Measurements from ENCODE around the gene GRAMD1A. TPM values are rescaled to one million over a fixed set of nuclear protein-coding genes. Genes with fewer than 3 reads are reported as not detected.

GRAMD1A gene
- total and polyA plus RNA-seq, 2 donors (not counting 1 experiment from before 2014, with no cell fraction given), result 83.8 to 102 TPM

- Histone ChIP-seq H3K27me3 (replicated peaks in 1 of 4; ENCODE audit: control extremely low read depth in 1 of 4, control insufficient read depth in 3 of 4, insufficient read depth in 4 of 4, low read length in 3 of 4) (peaks cover 0 to 24% (median 8%) of the 10 kb centered on the region in 4 experiments), H3K36me3 (replicated peaks in 1 of 2; ENCODE audit: control extremely low read depth in 1 of 2, control insufficient read depth in 1 of 2, extremely low read depth in 1 of 2, insufficient read depth in 2 of 2, low read length in 1 of 2) (no peaks in the 10 kb centered on the region), H3K4me1 (ENCODE audit: control insufficient read depth in 2 of 2, insufficient read depth in 2 of 2, low read length in 2 of 2) (peaks cover 10 to 13% of the 10 kb centered on the region in 2 donors), H3K27ac (ENCODE audit: low read length in 2 of 2) (no peak overlapping the region), H3K9me3 (ENCODE audit: control extremely low read depth in 1 of 3, control insufficient read depth in 2 of 3, insufficient read depth in 1 of 3, low read length in 2 of 3) (no peaks in the 10 kb centered on the region), H3K4me3 (ENCODE audit: control extremely low read depth in 1 of 5, extremely low read depth in 1 of 5, insufficient read depth in 1 of 5, low read depth in 2 of 5, low read length in 4 of 5) (no peak overlapping the region), H4K20me1 (ENCODE audit: control insufficient read depth, insufficient read depth, low read length, poor library complexity, severe bottlenecking) (no peaks in the 10 kb centered on the region), H3K79me2 (ENCODE audit: control insufficient read depth, insufficient read depth, low read length) (no peaks in the 10 kb centered on the region), H3K4me2 (replicated peaks; ENCODE audit: low read depth, low read length, poor library complexity, severe bottlenecking) (peak overlapping the region; percentile 66), H2AFZ (ENCODE audit: insufficient read depth, low read depth, low read length, poor library complexity, severe bottlenecking) (no peak overlapping the region), H3K9ac (ENCODE audit: low read length) (no peak overlapping the region)
- CTCF ChIA-PET, result no interaction called here
- Mint-ChIP-seq H3K27me3 (peaks cover 32% of the 10 kb centered on the region), H3K9me3 (ENCODE audit: insufficient read depth) (no peaks in the 10 kb centered on the region), H3K4me3 (peak overlapping the region; percentile 58), H3K4me1 (peaks cover 8% of the 10 kb centered on the region), H3K27ac (no peak overlapping the region)
- TF ChIP-seq EZH2 (IDR thresholded peaks at IDR 0.05; ENCODE audit: borderline replicate concordance, insufficient read depth, low read depth, low read length, poor library complexity, severe bottlenecking), result no peak
- TF ChIP-seq CTCF (IDR thresholded peaks at IDR 0.05), result no peak
- ATAC-seq (ENCODE audit: low read depth), result no peak
- POLR2A ChIA-PET, result interaction anchor here (0.7 kb wide), 1 partner anchor 12 kb away, joined by 3 read pairs; no protein-coding TSS in a partner anchor
- intact Hi-C loops (cut with micrococcal nuclease), result no loop called here
- 15% methylated on average over 31 of the region's 31 CpGs for WGBS (ENCODE audit: insufficient coverage)
- DNase-seq, result no peak
Measured at GRCh38 chr19:35031072-35031881, 31.2 kb downstream of the GRAMD1A start.

- Mint-ChIP-seq H3K4me1 (peaks cover 8% of the 10 kb centered on the region), H3K27ac (no peak overlapping the region), H3K27me3 (peaks cover 32% of the 10 kb centered on the region), H3K9me3 (ENCODE audit: insufficient read depth) (no peaks in the 10 kb centered on the region), H3K4me3 (no peak overlapping the region)
- no peak overlapping the region for H3K9ac ChIP-seq (ENCODE audit: low read length)
- no peak overlapping the region for H2AFZ ChIP-seq (ENCODE audit: insufficient read depth, low read depth, low read length, poor library complexity, severe bottlenecking)
- 94% methylated on average over 17 of the region's 17 CpGs for WGBS (ENCODE audit: insufficient coverage)
- ATAC-seq (ENCODE audit: low read depth) (no peak), DNase-seq (no peak)
- peaks cover 0 to 24% (median 8%) of the 10 kb centered on the region in 4 experiments for H3K27me3 ChIP-seq (replicated peaks in 1 of 4; ENCODE audit: control extremely low read depth in 1 of 4, control insufficient read depth in 3 of 4, insufficient read depth in 4 of 4, low read length in 3 of 4)
- H3K4me2 ChIP-seq (replicated peaks; ENCODE audit: low read depth, low read length, poor library complexity, severe bottlenecking), result no peak overlapping the region
- intact Hi-C loops (cut with micrococcal nuclease), result no loop called here
- no peaks in the 10 kb centered on the region for H4K20me1 ChIP-seq (ENCODE audit: control insufficient read depth, insufficient read depth, low read length, poor library complexity, severe bottlenecking)
- peaks cover 12 to 13% of the 10 kb centered on the region in 2 donors for H3K4me1 ChIP-seq (ENCODE audit: control insufficient read depth in 2 of 2, insufficient read depth in 2 of 2, low read length in 2 of 2)
- ChIA-PET POLR2A (interaction anchor here (0.7 kb wide), 1 partner anchor 13 kb away, joined by 3 read pairs; no protein-coding TSS in a partner anchor), CTCF (no interaction called here)
- no peak overlapping the region for H3K4me3 ChIP-seq (ENCODE audit: control extremely low read depth in 1 of 5, extremely low read depth in 1 of 5, insufficient read depth in 1 of 5, low read depth in 2 of 5, low read length in 4 of 5)
- H3K79me2 ChIP-seq (ENCODE audit: control insufficient read depth, insufficient read depth, low read length), result no peaks in the 10 kb centered on the region
- TF ChIP-seq CTCF (IDR thresholded peaks at IDR 0.05) (no peak), EZH2 (IDR thresholded peaks at IDR 0.05; ENCODE audit: borderline replicate concordance, insufficient read depth, low read depth, low read length, poor library complexity, severe bottlenecking) (no peak)
- H3K9me3 ChIP-seq (ENCODE audit: control extremely low read depth in 1 of 3, control insufficient read depth in 2 of 3, insufficient read depth in 1 of 3, low read length in 2 of 3), result no peaks in the 10 kb centered on the region
- no peak overlapping the region for H3K27ac ChIP-seq (ENCODE audit: low read length in 2 of 2)
- H3K36me3 ChIP-seq (replicated peaks in 1 of 2; ENCODE audit: control extremely low read depth in 1 of 2, control insufficient read depth in 1 of 2, extremely low read depth in 1 of 2, insufficient read depth in 2 of 2, low read length in 1 of 2), result no peaks in the 10 kb centered on the region
Measured at GRCh38 chr19:35032356-35032865, 32.3 kb downstream of the GRAMD1A start.
